A673 (cell line): Measurements from ENCODE around the gene VWA1.

ENCODE experiments used
- CTCF ChIP-seq: fragments of 300-800, 200-600 bp; sonication (generic); conservative IDR thresholded peaks from 2 replicates; pipeline ENCODE4 v1.5.1; 2017; ENCODE audit warnings: low read depth, mild to moderate bottlenecking, antibody characterized with exemption, low read length, moderate library complexity, mixed read lengths
- EZH2 ChIP-seq: fragments of 200-600 bp; sonication (generic); IDR thresholded peaks from 2 replicates; pipeline ENCODE4 v1.6.1; 2017; ENCODE audit warnings: borderline replicate concordance, low read depth, mild to moderate bottlenecking, mixed read lengths, antibody characterized with exemption, low read length; ENCODE audit not compliant: poor library complexity, severe bottlenecking

GRCh38 chr1:1455366-1455884, 19.9 kb downstream of the VWA1 start:
- TF ChIP-seq CTCF (no peak), EZH2 (no peak)
